ENCODE results near the gene B9D1. TPM values are rescaled to one million over a fixed set of nuclear protein-coding genes. Genes with fewer than 3 reads are reported as not detected.

The B9D1 gene
- total RNA-seq, 1 experiment from 2014 or later: 11.5 TPM

- BruUV-seq (replicated peaks): no TSS peak
- TF ChIP-seq CTCF (IDR thresholded peaks at IDR 0.05; ENCODE audit: insufficient read depth in 1 of 2, low read depth in 1 of 2, low read length in 1 of 2, severe bottlenecking in 1 of 2, unreplicated experiment in 1 of 2): no peak
- H3K27me3 ChIP-seq (replicated peaks; ENCODE audit: control insufficient read depth, insufficient read depth, low read length): no peaks in the 10 kb centered on the region
- no peak overlapping the region for H3K4me3 ChIP-seq (ENCODE audit: low read depth, low read length)
- H3K9me3 ChIP-seq: no peaks in the 10 kb centered on the region
- Mint-ChIP-seq H3K36me3 (ENCODE audit: insufficient read depth, unreplicated experiment) (no peaks in the 10 kb centered on the region), H3K27ac (ENCODE audit: unreplicated experiment) (no peak overlapping the region), H3K4me3 (ENCODE audit: unreplicated experiment) (no peak overlapping the region), H3K27me3 (ENCODE audit: insufficient read depth, unreplicated experiment) (no peaks in the 10 kb centered on the region), H3K4me1 (ENCODE audit: low read depth, unreplicated experiment) (peaks cover 3% of the 10 kb centered on the region), H3K9me3 (ENCODE audit: unreplicated experiment) (no peaks in the 10 kb centered on the region)
- intact Hi-C loops (cut with micrococcal nuclease; ENCODE audit: unreplicated experiment): no loop called here
- no peaks in the 10 kb centered on the region; the same call in none of the 2 replicates for H3K36me3 ChIP-seq (ENCODE audit: control insufficient read depth, insufficient read depth, low read length)
- CTCF ChIA-PET: interaction anchor here (0.6 kb wide), 2 partner anchors 10 to 19 kb away, joined by 3 to 5 read pairs; no protein-coding TSS in a partner anchor
- DNase-seq: no peak
- POLR2A ChIA-PET: no interaction called here
- peaks cover 4% of the 10 kb centered on the region; the same call in 1 of the 2 replicates for H3K4me1 ChIP-seq
Observed at GRCh38 chr17:19303367-19303776, 59.2 kb downstream of the B9D1 start.

- H3K36me3 ChIP-seq (ENCODE audit: control insufficient read depth, insufficient read depth, low read length): no peaks in the 10 kb centered on the region; the same call in none of the 2 replicates
- intact Hi-C loops (cut with micrococcal nuclease; ENCODE audit: unreplicated experiment): no loop called here
- Mint-ChIP-seq H3K36me3 (ENCODE audit: insufficient read depth, unreplicated experiment) (no peaks in the 10 kb centered on the region), H3K9me3 (ENCODE audit: unreplicated experiment) (no peaks in the 10 kb centered on the region), H3K27ac (ENCODE audit: unreplicated experiment) (no peak overlapping the region), H3K4me3 (ENCODE audit: unreplicated experiment) (no peak overlapping the region), H3K27me3 (ENCODE audit: insufficient read depth, unreplicated experiment) (no peaks in the 10 kb centered on the region), H3K4me1 (ENCODE audit: low read depth, unreplicated experiment) (no peaks in the 10 kb centered on the region)
- no TSS peak for BruUV-seq (replicated peaks)
- H3K4me3 ChIP-seq (ENCODE audit: low read depth, low read length): no peak overlapping the region
- H3K9me3 ChIP-seq: no peaks in the 10 kb centered on the region
- H3K4me1 ChIP-seq: peaks cover 4% of the 10 kb centered on the region; the same call in 1 of the 2 replicates
- ChIA-PET CTCF (interaction anchor here (0.6 kb wide), 2 partner anchors 9 to 19 kb away, joined by 3 to 5 read pairs; no protein-coding TSS in a partner anchor), POLR2A (no interaction called here)
- no peak for TF ChIP-seq CTCF (IDR thresholded peaks at IDR 0.05; ENCODE audit: insufficient read depth in 1 of 2, low read depth in 1 of 2, low read length in 1 of 2, severe bottlenecking in 1 of 2, unreplicated experiment in 1 of 2)
- no peak for DNase-seq
- no peaks in the 10 kb centered on the region for H3K27me3 ChIP-seq (replicated peaks; ENCODE audit: control insufficient read depth, insufficient read depth, low read length)
Observed at GRCh38 chr17:19302791-19303331, 59.7 kb downstream of the B9D1 start.

- intact Hi-C loops (cut with micrococcal nuclease; ENCODE audit: unreplicated experiment): no loop called here
- no peaks in the 10 kb centered on the region for H3K9me3 Mint-ChIP-seq (ENCODE audit: unreplicated experiment)
- no peak for DNase-seq
- H3K36me3 Mint-ChIP-seq (ENCODE audit: insufficient read depth, unreplicated experiment): peaks cover 3% of the 10 kb centered on the region
- no TSS peak for BruUV-seq (replicated peaks)
- no peaks in the 10 kb centered on the region for H3K9me3 ChIP-seq
- no peaks in the 10 kb centered on the region for H3K27me3 Mint-ChIP-seq (ENCODE audit: insufficient read depth, unreplicated experiment)
- H3K4me3 ChIP-seq (ENCODE audit: low read depth, low read length): no peak overlapping the region
- H3K36me3 ChIP-seq (ENCODE audit: control insufficient read depth, insufficient read depth, low read length): no peaks in the 10 kb centered on the region; the same call in none of the 2 replicates
- H3K4me3 Mint-ChIP-seq (ENCODE audit: unreplicated experiment): no peak overlapping the region
- no peaks in the 10 kb centered on the region for H3K27me3 ChIP-seq (replicated peaks; ENCODE audit: control insufficient read depth, insufficient read depth, low read length)
- CTCF ChIA-PET: no interaction called here
- H3K4me1 ChIP-seq: peaks cover 4% of the 10 kb centered on the region; the same call in 1 of the 2 replicates
- H3K27ac Mint-ChIP-seq (ENCODE audit: unreplicated experiment): no peak overlapping the region
- POLR2A ChIA-PET: no interaction called here
- H3K4me1 Mint-ChIP-seq (ENCODE audit: low read depth, unreplicated experiment): no peaks in the 10 kb centered on the region
- no peak for TF ChIP-seq CTCF (IDR thresholded peaks at IDR 0.05; ENCODE audit: insufficient read depth in 1 of 2, low read depth in 1 of 2, low read length in 1 of 2, severe bottlenecking in 1 of 2, unreplicated experiment in 1 of 2)
Observed at GRCh38 chr17:19301973-19302372, 60.5 kb downstream of the B9D1 start.

All from Caco-2 (cell line).